HUES6 (cell line): Measurements from ENCODE around the gene USP9X.
"Not testable (repeated sequence)": the region's sequence is repeated elsewhere in the genome, so short reads cannot be mapped to it uniquely, and the experiment has no call there.

Experiments
- H3K27ac ChIP-seq: 2 replicates; pipeline ENCODE4 v1.7.0; 2013; ENCODE audit warnings: low read depth, mild to moderate bottlenecking, low read length, inconsistent platforms
- H3K27me3 ChIP-seq: 2 replicates; pipeline ENCODE4 v1.6.1; 2013; ENCODE audit warnings: low read length; ENCODE audit not compliant: control insufficient read depth, insufficient read depth
- H3K36me3 ChIP-seq: 2 replicates; pipeline ENCODE4 v1.6.1; 2013; ENCODE audit warnings: low read length; ENCODE audit not compliant: control insufficient read depth, insufficient read depth
- H3K4me1 ChIP-seq: 2 replicates; pipeline ENCODE4 v1.6.1; 2013; ENCODE audit warnings: low read length; ENCODE audit not compliant: control insufficient read depth, insufficient read depth
- H3K4me3 ChIP-seq: 2 replicates; pipeline ENCODE4 v1.5.1; 2013; ENCODE audit warnings: low read depth, low read length
- H3K9ac ChIP-seq: one replicate; pipeline ENCODE4 v1.6.1; 2013; ENCODE audit warnings: mild to moderate bottlenecking, low read length
- H3K9me3 ChIP-seq: 2 replicates; pipeline ENCODE4 v1.6.1; 2013; ENCODE audit warnings: low read depth, low read length; ENCODE audit not compliant: control insufficient read depth, insufficient read depth

USP9X gene

GRCh38 chrX:41127477-41128192, 42.4 kb downstream of the USP9X start:
- Histone ChIP-seq H3K9ac (no peak overlapping the region), H3K4me3 (no peak overlapping the region), H3K9me3 (peaks cover under 1% of the 10 kb centered on the region; the same call in 1 of the 2 replicates), H3K36me3 (peaks cover 79% of the 10 kb centered on the region), H3K27ac (no peak overlapping the region), H3K27me3 (no peaks in the 10 kb centered on the region), H3K4me1 (no peaks in the 10 kb centered on the region)

DNA sequence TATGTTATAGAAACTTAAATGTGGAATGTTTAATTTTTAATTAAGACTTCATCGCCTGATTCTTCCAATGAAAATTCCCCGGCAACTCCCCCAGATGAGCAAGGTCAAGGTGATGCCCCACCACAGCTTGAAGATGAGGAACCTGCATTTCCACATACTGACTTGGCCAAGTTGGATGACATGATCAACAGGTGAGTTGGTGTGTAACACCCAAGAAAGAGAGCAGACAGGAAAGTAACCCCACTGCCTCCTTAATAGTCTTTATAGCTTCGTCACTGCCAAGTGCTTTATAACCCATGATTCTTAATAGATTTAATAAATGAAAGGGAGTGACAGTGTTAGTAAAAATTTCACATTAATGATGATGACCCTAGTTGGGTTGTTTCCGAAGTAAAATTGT, 43.7 kb downstream of the USP9X start:
- H3K4me3 ChIP-seq, result no peak overlapping the region
- H3K9me3 ChIP-seq, result no peaks in the 10 kb centered on the region; the same call in 1 of the 2 replicates
- H3K9ac ChIP-seq, result no peak overlapping the region
- H3K27me3 ChIP-seq, result no peaks in the 10 kb centered on the region
- no peaks in the 10 kb centered on the region for H3K4me1 ChIP-seq
- H3K27ac ChIP-seq, result no peak overlapping the region
- H3K36me3 ChIP-seq, result peaks cover 79% of the 10 kb centered on the region

DNA sequence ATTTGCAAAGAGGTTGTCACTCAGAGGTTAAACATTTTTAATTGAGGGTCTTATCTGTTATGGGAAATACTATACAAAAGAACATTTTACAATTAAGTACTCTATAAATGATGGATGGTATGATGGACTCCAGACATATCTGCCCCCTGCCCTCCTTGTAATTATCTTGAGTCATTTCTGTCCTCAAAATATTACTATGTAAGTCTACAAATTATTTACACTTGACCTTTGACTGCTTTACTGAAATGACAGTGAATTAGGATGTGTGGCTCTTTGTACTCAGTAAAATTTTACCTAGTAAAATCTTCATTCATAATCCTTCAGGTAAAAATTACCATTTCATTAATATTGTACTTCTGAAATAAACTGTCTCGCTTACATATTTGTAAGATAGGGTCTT, 46.5 kb downstream of the USP9X start:
- Histone ChIP-seq H3K9me3 (peaks cover 3% of the 10 kb centered on the region; the same call in 1 of the 2 replicates), H3K27me3 (no peaks in the 10 kb centered on the region), H3K4me3 (no peak overlapping the region), H3K36me3 (peaks cover 82% of the 10 kb centered on the region), H3K27ac (no peak overlapping the region), H3K9ac (no peak overlapping the region), H3K4me1 (no peaks in the 10 kb centered on the region)

GRCh38 chrX:41133551-41133950, 48.3 kb downstream of the USP9X start:
- Histone ChIP-seq H3K36me3 (peaks cover 82% of the 10 kb centered on the region), H3K4me1 (no peaks in the 10 kb centered on the region), H3K27ac (no peak overlapping the region), H3K4me3 (no peak overlapping the region), H3K9ac (no peak overlapping the region), H3K9me3 (peaks cover 3% of the 10 kb centered on the region; the same call in 1 of the 2 replicates), H3K27me3 (no peaks in the 10 kb centered on the region)

DNA sequence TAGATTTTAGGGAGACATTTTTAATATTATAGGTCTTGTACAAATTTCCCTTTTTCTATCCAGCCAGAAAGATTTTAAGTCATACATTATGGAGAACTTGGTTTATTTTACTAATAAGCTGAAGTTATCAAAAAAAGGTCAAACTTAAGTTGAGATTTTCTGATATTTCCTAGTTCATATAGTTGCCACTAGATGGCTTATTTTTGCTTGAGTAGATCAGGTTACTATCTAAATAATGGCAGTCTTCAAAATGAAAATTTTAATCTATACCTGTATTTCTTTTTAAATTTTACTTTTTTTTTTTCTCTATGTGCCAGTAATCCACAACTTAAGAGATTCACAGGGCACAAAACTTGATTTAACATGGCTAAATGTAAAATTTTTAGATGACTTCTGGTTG, 52.3 kb downstream of the USP9X start:
- Histone ChIP-seq H3K4me3 (no peak overlapping the region), H3K27ac (no peak overlapping the region), H3K4me1 (no peaks in the 10 kb centered on the region), H3K27me3 (no peaks in the 10 kb centered on the region), H3K9ac (no peak overlapping the region), H3K9me3 (peaks cover 3% of the 10 kb centered on the region; the same call in 1 of the 2 replicates), H3K36me3 (peaks cover 90% of the 10 kb centered on the region)

GRCh38 chrX:41142130-41142910, 57.1 kb downstream of the USP9X start:
- H3K27ac ChIP-seq, result no peak overlapping the region
- H3K36me3 ChIP-seq, result peaks cover 94% of the 10 kb centered on the region
- H3K9ac ChIP-seq, result no peak overlapping the region
- H3K9me3 ChIP-seq, result no peaks in the 10 kb centered on the region
- H3K4me3 ChIP-seq, result no peak overlapping the region
- H3K27me3 ChIP-seq, result no peaks in the 10 kb centered on the region
- H3K4me1 ChIP-seq, result no peaks in the 10 kb centered on the region

DNA sequence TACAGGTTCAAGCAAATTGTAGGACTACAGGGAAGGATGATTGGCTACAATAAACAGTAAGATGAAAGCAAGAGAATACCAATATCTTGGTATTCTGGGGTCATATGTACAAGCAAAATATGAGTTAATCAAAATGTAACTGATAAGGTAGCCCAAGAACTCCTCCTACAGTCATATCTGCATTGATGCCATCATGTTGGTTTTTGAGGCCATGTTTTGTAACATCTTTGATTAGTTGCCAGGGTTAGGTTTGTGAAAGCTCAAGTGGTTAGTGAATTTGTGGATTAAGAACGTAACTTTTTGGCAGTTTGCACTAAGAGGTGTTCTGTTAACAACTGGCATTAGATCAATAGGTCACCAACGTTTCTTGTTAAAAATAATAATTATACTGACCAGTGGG, 59.6 kb downstream of the USP9X start:
- H3K9ac ChIP-seq, result no peak overlapping the region
- no peak overlapping the region for H3K4me3 ChIP-seq
- no peaks in the 10 kb centered on the region for H3K9me3 ChIP-seq
- no peaks in the 10 kb centered on the region for H3K4me1 ChIP-seq
- H3K27me3 ChIP-seq, result no peaks in the 10 kb centered on the region
- peaks cover 96% of the 10 kb centered on the region for H3K36me3 ChIP-seq
- no peak overlapping the region for H3K27ac ChIP-seq

DNA sequence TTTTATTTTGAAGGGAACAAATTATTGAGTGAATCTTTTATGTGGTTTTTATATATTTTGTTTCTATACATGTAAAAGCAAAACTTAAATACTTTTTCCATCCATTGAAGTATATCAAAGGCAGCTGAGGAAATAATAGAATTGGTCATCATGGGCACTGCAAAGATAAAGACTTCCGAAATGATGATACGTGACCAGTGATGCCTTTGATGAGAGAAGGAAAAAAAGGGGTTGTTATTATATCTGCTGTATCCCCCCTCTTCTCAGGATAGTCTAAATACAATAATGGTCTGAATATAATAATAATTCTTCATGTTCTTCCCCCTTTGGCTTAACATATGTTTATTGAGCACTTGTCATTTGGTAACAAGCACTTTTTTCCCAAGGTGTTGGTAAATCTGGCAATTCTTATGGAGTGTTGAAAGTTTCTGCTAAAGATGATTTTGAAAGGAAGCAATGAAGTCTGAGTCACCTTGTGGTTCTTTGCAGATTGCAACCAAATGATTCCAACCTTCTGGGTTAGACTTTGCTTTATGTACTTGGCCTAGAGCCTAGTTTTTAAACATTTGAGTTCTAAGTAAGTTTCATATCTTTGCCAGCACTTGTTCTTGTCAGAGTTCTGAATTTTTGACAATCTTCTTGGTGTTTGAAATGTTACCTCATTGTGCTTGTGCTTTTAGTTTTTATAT, 60.8 kb downstream of the USP9X start:
- Histone ChIP-seq H3K9ac (no peak overlapping the region), H3K27me3 (no peaks in the 10 kb centered on the region), H3K36me3 (peaks cover 96% of the 10 kb centered on the region), H3K4me3 (no peak overlapping the region), H3K4me1 (no peaks in the 10 kb centered on the region), H3K27ac (no peak overlapping the region), H3K9me3 (no peaks in the 10 kb centered on the region)

DNA sequence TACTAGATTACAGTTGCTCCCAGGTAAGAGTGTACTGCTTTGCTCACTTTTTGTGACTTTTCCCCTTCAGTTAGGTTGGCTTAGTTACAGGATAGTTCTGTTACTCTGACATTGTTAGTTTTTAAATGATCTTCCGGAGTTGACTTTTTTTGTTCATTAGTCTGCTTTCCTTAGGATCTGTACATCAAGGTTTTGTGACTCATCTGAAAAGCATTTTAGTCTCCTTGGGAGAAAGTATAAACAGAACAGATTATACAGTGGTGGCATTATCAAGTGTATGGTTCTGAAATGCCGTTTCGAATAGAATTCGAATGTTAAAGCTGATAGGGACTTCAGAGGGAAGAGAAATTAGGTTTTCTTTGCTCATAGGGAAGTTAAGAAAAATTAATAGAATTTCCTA, 63.3 kb downstream of the USP9X start:
- Histone ChIP-seq H3K9ac (no peak overlapping the region), H3K9me3 (no peaks in the 10 kb centered on the region), H3K27ac (no peak overlapping the region), H3K27me3 (no peaks in the 10 kb centered on the region), H3K4me3 (no peak overlapping the region), H3K36me3 (peaks cover 98% of the 10 kb centered on the region), H3K4me1 (no peaks in the 10 kb centered on the region; the same call in 1 of the 2 replicates)

DNA sequence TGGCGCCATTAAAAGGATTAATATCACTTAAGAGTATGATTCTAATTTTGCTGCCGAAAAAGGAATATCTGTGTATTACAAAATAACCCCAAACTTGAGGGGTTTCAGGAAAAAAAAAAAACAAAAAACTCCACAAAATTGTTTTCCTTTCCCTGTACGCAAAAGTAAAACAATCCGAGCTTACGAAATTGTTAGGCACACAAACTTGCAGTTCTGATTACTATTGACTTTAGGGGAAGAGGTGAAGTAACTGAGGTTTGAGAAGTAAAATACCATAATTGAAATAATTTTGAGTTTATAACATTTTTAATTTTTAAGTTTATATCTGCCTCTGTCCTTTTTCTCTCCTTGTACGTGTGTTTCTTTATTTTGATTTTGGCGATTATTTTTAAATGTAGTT, 64.8 kb downstream of the USP9X start:
- Histone ChIP-seq H3K9me3 (no peaks in the 10 kb centered on the region), H3K9ac (no peak overlapping the region), H3K27ac (no peak overlapping the region), H3K36me3 (peaks cover 99% of the 10 kb centered on the region), H3K4me1 (no peaks in the 10 kb centered on the region; the same call in 1 of the 2 replicates), H3K27me3 (no peaks in the 10 kb centered on the region), H3K4me3 (no peak overlapping the region)

DNA sequence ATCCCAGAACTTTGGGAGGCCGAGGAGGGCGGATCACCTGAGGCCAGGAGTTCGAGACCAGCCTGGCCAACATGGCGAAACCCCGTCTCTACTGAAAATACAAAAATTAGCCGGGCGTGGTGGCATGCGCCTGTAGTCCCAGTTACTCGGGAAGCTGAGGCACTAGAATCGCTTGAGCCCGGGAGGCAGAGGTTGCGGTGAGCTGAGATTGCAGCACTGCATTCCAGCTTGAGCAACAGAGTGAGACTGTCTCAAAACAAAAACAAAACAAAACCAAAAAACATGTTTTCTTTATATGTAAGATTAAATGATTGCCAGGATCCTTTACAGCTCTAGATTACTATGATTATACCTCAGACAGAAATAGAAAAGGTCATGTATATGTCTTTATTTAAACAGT, 66.5 kb downstream of the USP9X start:
- H3K27me3 ChIP-seq, result not testable (repeated sequence)
- H3K36me3 ChIP-seq, result peaks cover 99% of the 10 kb centered on the region

More for the DNA sequence above, 66.5 kb downstream of the USP9X start:
- not testable (repeated sequence) for H3K9me3 ChIP-seq, H3K4me3 ChIP-seq, H3K27ac ChIP-seq, H3K4me1 ChIP-seq, H3K9ac ChIP-seq
